Dermis microvascular lymphatic vessel endothelial cell (primary cell): ENCODE data around the gene SUMF1. TPM values are rescaled to one million over a fixed set of nuclear protein-coding genes. Genes with fewer than 3 reads are reported as not detected.

Source experiments
- DNase-seq, 2 donors: peaks; one replicate each; pipeline versions ENCODE4 v3.0.0 to v3.0.0-alpha.2; 2010; ENCODE audit warnings: low read depth in 2 of 2
- total RNA-seq: library from RNA; depleted of rRNA; stranded (reverse); fragments of >200 nt; gene quantifications from 2 replicates; pipeline ENCODE4 v1.2.1, GENCODE V29; 2014

Gene SUMF1
- 45.1 and 77.0 TPM in 2 replicates for total RNA-seq

DNA sequence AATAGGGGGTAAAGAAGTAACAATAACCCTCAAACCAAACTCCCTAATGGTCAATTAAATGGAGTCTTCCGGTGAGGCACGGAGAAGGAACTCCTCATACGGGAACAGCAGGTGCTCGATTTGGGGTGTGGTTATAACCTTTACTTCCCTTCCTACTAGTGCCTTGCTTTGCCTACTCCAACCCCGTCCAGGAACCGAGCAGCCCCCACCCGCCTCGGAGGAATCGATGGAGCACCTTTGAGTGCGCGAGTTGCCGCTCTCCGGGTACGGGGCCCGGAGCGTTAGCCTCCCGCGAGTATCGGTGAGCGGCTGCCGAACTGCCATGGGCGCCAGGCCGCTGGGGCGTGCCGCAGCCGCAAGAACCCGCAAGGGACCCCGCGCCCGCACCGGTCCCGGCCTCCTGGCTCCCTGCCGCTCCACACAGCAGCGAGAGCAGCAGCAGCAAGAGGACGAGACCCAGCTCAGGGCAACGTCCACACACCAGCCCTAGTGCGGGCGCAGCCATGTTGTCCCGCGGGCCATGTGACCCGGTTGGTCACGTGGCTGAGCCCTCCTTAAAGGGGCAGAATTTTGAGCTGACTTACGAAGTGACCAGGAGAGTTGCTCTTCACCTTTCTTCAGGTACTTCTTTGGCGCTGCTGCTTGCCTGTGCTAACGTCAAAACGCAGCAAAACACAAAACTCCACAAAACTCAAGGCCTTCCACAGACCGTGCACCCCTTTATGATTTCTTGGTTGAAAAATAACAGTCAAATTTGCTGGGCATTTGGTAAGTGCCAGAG lies at the start of gene SUMF1:
Gene SUMF1 (minus strand): TSS at position 529 of the 781 bp plus-strand sequence. CDS start 24 bp downstream, at position 505.
- DNase-seq = peak; percentile 45 to 79

DNA sequence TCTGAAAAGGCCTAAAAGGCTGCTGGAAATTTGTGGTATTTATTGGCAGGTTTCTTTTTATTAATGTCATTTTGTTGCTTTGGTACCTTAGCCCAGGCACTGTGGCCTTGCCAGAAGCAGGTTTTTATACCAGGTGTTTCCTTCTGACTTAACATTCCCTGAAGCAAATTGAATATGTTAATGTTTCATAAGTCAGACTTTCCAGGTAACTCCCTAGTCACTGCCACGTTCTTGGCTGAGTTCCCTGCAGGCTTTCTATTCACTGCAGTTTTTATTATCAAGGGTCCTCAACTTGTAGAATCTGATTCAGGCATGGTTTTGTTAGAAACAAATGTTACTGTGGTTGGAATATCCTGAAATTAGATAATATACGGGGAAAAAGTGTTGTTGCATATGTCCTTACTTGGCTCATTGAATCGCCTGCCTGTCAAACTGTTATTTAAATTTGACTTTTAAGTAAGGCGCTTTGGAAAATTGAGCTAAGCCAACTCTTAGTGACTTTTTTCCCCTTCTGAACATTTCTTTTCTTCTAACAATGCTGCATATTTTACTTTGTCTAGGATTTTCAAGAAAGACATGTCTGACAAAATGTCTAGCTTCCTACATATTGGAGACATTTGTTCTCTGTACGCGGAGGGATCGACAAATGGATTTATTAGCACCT lies 49.0 kb upstream of the SUMF1 start:
- DNase-seq = peak in 1 of 2 donors; percentile 21

DNA sequence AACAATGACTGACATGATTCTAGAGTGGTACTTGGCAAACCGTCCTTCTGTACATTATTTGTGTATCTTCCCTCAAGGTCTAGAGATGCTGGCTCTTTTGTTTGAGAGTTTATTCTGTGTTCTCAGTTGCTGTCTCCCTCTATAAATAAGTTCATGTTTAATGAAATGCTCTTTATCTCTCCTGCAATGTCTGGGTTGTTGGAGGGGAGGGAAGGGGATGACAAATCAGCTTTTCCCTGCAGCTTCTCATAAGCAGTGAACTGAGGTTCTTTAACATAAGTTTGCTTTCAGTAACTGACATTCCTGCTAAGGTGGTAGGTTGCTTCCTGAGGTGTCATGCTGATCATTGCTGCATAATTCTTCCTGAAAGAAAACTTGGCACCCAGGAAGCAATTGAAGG lies 47.8 kb upstream of the SUMF1 start:
- DNase-seq = no peak

DNA sequence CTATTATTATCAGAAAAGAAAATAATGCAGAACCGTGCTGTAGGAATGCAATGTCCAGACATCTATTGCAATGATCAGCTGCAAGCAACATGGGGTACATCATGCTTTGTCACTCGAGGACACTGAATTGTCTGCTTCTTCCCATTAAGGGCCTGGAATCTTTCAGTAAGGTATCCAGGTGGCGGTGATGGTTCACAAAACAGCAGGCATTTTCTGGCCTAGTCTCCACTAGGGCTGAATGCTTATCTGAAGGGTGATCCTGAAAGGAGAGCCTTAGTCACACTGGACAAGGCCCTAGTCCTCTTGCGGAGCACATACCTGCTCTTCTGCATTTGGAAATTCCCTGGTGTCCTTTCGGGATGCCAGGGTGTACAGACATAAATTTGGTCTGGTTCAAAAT lies 47.3 kb upstream of the SUMF1 start:
- DNase-seq = no peak

DNA sequence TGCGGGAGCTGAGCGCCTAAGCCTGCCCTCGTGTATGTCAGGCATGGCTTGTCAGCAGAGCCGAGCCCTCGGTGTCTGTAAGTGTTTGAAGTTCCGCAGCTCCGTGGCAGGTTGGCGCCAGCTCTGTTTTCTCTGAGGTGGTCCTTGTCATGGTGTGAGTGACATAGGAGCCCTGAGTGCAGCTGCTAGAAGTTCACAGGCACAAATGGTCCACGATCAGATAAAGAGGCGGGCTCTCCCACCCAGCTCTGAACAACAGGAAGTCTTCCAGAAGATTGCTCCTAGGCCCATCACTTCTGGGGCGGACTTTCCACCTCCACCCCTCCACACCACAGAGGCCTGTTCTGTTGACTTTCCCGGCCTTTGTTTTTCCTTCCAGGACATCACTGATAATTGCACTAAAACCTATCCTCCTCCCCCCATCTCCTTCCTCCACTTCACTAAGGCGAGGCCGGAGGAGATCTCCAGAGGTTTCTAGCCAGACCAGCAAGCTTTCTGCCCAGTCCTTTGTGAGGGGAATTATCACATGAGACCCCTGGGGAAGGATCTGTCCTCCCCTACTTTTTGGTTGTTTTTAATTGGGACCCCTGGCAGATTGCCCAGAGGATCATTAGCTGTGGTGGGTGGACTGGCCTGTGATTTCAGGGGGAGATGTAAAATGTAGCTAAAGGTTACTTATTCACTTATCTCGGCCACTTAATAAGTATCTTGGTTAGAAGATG lies 46.0 kb upstream of the SUMF1 start:
- DNase-seq = no peak

DNA sequence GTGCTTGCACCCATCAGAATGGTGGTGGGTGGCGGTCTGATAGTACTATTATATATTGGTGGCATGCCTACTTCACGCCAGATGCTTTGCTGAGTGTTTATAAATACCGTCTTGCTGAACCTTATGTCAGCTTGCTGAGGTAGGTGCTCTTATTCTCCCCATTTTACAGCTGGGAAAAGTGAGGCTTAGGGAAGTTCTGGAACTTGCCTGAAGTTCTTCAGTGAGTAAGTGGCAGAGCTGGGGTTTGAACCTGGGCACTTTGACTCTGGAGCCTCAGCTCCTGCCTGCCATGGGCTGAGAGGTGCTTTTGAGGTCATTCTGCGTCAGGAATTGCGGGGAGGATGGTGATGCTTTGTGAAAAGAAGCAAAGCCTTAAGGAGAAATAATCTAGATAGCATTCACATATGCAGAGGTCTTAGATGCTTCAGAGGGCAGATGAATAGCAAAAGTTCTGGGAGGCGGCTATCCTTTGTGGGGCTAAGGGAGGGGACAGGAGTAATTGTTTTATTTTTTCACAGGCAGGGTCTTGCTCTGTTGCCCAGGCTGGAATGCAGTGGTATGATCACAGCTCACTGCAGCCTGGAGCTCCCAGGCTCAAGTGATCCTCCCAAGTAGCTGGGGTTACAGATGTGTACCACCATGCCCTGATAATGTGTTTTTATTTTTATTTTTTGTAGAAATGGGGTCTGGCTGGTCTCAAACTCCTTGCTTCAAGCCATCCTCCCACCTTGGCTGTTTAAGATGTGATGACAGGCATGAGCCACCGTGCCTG lies 44.6 kb upstream of the SUMF1 start:
- no peak for DNase-seq

DNA sequence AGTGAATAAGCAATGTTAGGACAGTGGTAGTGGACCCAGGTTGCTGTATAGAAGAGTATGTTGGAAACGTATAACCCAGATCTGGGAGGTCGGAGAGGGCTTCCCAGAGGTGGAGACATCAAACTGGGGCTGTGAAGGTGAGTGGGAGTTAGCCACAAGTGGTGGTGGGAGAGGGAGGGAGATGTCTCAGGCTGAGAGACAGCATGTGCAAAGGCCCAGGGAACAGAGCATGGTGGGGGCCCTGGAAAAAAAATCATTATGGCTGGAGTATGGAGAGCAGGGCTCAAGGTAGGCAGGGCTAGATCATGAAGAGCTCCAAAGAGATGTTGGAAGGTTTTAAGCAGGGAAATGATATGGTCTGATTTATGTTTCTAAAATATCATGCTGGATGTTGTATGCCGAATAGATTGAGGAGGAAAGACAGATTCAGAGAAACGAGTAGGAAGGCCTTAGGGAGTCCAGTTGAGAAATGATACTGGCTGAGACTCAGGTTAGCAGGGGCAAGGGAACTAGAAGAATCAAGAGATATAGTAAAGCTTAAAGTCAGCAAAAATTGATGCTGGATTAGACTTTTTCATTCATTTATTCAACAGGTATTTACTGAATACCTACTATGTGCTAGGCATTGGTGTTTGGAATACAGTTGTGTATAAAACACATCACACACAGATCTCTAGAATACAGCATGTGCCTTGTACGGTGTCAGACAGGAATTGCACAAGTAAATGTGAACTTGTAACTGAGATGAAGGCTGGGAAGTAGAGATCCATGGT lies 43.1 kb upstream of the SUMF1 start:
- DNase-seq = no peak

DNA sequence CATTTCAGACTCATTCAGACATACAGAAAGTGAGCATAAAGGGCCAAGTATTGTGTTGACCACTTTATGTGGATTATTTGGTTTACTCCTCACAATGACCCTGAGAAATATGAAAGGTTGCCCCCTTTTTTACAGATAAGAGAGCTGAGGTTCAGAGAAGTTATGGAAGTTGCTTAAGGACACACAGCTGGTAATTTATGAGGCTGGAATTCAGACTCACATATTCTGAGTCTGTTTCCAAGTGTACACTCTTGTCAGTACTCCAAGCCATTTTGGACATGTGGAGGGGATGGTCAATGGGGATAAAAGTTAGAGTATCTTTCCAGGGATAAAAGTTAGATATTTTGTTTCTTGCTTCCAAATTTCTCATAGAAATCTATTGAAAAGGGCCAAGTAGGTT lies 42.0 kb upstream of the SUMF1 start:
- DNase-seq = no peak

DNA sequence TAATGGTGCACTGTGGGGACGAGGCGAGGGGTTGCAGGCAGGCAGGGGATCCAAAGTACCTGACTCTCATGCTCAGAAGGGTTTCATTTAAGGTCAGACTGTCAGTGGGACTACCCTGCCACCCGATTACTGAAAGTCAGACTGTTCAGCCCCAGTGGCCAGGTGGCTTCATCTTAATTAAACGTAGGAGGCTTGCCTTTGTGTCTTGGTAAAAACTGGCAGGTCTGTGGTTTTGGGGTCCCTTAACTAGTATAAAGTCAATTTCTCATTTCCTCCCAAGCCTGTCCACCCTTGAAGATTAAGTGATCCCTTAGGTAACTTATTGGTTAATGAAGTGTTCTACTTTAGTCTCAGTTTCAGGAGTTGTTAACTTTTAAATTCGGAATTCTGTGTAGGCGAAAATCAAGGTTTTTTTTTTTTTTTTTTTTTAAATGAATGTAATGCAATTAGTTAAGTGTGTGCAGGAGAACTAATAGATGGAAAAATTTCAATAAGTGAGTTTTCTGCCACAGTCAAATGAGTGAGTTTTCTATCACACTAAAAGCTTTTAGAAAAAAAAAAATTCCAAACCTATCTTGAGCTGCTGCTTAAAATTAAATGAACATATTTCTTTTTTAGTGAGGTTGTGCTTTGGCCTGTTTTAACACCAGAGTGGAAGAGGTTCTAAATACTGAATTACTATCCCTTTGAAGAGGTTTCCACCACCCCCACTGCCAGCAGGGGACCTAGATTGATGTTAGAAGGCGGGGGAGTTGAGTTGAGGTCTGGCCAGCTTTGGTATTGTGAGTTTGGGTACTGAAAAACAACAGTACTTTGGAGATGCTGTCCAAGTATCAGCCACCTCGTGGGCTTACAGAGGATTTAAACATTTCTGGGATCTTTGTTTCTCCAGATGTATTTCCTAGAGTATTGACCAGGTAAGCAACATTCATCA lies 41.2 kb upstream of the SUMF1 start:
- no peak for DNase-seq

DNA sequence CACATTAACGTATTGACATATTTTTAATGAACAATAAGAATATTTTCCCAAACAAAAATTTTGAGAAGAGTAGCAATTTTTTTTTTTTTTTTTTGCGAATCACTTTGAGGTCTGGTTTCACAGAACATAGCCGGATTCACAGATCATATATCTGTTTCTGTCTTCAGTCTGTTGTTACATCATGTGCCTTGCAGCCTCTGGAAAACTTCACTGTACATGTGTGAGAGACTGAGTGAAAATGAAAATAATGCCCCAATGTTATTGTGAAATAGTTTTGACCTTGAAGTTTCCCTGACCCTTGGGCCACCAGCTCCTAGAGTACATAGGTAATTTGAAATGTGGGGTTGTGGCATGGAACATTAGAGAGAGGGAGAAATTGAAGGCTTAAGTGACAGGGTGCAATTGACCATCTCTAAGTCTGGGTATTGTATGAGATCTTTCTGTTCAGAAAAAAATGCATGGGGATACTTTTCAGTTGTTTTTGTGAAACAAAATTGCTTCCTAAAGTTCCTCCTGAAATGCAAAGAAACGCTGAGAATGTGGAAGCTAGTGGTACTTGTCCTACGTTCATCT lies 40.0 kb upstream of the SUMF1 start:
- DNase-seq = no peak

DNA sequence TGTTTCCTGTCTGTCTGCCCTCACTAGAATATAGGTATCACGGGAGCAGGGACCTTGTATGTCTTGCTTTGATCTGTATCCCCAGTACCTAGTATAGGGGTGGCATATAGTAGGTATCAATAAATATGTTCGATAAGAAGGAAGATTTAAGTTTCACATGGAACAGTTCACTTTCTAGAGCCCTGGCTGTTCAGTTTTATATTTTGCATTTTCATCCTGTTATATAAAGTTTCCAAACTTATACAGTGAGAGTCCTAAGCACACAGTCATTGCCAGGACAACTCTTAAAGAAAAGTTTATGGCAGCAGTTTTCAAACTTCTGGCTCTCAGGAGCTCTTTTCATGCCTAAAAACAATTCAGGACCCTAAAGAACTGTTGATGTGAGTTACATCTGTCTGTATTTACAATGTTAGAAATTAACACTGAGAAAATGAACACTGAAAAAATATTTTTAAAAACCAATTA lies 39.5 kb upstream of the SUMF1 start:
- no peak for DNase-seq

DNA sequence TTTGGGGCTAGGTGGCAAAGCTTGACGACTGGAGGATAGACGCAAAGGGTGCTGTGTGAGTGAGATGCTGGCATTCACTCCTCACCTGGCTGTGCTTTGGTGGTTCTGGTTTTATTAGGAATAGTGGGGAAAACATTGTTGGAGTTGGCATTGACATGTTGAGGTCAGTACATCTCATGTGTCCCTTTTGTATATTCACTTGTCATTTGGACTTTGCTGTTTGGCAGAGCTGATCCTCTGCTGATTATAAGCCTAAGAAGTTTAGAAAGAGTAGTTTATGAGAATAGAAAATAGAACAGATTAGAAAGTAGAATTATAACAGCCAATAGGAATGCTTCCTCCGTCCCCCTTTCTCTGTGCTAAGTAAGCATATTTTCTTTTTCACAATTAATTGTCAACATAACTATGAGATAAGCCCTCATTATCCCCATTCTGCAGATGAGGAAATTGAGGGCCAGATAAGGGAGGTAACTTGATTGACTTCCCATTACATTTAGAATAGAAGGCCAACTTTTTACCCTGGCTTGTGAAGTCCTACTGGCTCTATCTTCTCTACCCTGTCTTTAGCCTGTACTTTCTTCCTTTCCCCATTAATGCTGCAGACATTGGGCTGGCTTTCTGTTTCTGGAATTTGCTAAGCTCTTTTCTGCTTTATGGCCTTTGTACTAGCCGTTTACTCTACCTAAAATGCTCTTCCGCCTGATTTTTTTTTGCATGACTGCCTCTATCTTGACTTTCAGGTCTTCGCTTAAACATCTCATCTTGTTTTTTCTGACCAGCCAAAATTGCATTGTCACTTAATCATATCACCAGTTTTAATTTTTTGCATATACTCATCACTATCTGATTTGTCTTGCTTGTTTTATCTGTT lies 38.9 kb upstream of the SUMF1 start:
- no peak for DNase-seq

DNA sequence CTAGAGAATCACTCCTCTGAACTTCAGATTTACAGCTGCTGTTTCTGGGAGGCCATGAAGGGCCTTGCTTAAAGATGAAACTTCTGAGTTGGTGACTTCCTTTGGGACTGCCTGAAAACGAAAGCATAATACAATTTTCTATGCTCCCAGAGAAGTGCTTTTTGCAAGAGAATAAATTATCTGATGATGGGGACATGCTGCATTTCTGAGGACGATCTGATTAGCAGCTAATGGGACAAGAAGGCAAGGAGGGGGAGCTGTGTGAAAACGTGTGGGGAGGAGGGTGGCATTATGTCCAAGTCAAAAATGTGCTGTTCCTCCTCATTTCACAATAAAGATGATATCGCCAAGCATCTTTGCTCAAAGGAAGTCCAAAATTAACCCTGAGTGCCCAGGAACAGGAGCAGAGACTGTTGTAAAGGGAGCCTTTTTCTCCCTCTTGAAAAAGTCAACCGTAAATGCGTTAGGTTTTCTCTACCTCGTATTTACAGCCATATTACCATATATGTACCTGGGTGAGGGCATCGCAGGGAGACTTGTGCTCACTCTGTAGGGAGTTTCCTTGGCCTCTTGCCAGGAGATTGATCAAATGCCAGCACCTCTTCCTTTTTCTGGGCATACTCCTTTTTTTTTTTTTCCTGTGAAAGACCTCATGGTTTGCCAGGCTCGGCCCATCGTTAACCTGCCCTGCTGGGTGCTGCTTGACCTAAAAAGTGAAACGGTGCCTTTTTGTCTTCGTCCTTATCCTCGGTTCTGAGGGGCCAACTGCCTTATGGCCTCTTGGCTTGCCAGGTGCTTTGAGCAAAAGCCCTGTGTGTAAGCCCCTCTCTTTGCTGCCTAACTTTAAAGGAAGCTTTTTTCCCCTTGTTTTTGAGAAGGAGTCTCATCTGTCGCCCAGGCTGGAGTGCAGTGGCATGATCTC lies 37.5 kb upstream of the SUMF1 start:
- DNase-seq = no peak

DNA sequence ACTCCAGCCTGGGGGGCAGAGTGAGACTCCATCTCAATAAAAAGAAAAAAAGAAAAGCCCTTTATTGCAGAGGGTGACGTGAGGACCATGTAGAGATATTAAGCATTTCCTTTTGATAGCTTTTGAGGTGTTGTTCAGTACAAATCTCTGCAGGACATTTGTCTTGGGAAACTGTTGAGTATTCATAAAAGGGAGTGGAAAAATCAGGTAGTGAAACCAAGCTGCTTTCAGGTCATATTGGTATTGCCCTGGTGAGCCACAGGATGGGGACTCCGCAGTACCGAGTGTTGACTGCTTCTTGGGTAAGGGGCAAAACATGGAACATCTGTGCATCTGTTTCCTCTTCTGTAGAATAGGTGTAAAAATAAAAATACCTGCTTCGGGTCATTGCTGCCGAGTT lies 36.0 kb upstream of the SUMF1 start:
- no peak for DNase-seq

DNA sequence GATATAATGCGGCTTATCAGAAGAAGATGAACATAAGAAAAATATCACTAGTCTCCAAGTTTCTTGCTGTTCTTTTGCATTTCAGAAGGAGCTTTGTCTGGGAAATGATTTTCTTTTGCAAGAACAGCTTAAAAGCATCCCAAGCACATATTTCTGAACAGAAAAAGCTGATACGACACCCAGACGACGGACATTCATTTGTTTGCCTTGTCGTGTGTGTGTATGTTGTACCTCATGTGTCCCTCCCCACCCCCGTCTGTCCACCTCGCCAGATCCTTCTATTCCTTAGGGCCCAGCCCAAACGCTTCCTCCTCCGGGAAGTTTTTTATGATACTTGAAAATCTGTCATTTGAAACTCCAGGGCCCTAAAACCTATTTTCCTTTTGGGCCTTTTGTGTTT lies 34.9 kb upstream of the SUMF1 start:
- no peak for DNase-seq

DNA sequence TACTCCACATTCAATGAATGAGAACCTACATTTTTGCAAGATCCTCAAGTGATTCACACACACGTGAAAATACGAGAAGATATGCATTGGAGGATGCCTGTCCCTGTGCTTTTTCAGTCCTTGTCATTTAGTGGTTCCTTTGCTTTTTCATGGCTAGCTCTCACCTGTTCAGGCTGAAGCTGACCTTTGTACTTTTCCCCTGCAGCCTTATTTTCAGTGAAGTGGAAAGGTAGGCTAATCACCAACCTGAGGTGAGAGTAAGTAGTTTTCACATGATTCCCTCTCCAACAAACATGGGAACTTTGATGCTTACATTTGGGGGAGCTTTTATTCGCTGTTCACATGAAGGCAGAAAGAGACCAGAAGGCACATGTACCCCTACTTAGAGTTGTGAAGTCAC lies 34.4 kb upstream of the SUMF1 start:
- no peak for DNase-seq

DNA sequence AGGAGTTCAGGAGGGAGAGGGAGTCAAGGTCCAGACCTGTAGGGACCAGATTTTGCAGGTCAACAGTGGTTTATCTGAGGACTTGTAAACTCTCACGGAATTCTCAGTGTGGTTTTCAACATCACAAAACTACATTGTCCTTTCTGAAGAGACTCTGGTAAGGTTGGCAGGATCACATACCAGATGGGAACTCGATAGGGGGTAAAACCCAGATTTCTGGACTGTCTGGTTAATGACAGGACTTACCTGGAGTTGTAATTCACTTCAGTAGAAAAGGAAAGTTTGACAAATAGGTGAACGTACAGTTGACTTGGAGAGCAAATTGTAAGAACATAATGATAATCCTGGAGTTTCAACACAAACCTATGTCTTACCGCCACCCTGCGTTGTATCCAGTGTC lies 31.4 kb upstream of the SUMF1 start:
- DNase-seq = no peak
